Right lobe of liver (tissue), 6 donors: ENCODE results near the gene DIAPH3. TPM values are rescaled to one million over a fixed set of nuclear protein-coding genes. Genes with fewer than 3 reads are reported as not detected.

ENCODE experiments used
- ATAC-seq, 4 donors: fragments of 200-7000 bp; cut with Tn5 transposase; one replicate each; pipeline ENCODE4 v1.9.1; 2020; ENCODE audit warnings: mild to moderate bottlenecking in 4 of 4, moderate library complexity in 4 of 4
- DNase-seq, 3 donors: peaks; one replicate each; pipeline ENCODE4 v3.0.0-alpha.2; 2020
- H3K27ac ChIP-seq, 3 donors: fragments of 200-600 bp; one replicate each; pipeline ENCODE4 v1.8.0; 2022
- H3K27me3 ChIP-seq, 2 donors: fragments of 200-600 bp; one replicate each; pipeline ENCODE4 v1.8.0; 2022
- H3K36me3 ChIP-seq, 4 donors: fragments of 200-600 bp; sonication (generic) in 1 of 4; one replicate each; pipeline versions ENCODE4 v1.5.1 to v1.8.0; 2017 to 2022; ENCODE audit warnings: control low read depth in 1 of 4
- H3K4me1 ChIP-seq, 4 donors: fragments of 200-600 bp; sonication (generic) in 1 of 4; one replicate each; pipeline versions ENCODE4 v1.5.1 to v1.8.0; 2017 to 2022; ENCODE audit warnings: control low read depth in 1 of 4
- H3K4me3 ChIP-seq, 3 donors: fragments of 200-600 bp; one replicate each; pipeline ENCODE4 v1.8.0; 2022
- H3K9me3 ChIP-seq, 4 donors: fragments of 200-600 bp; sonication (generic) in 1 of 4; one replicate each; pipeline versions ENCODE4 v1.5.1 to v1.8.0; 2017 to 2022; ENCODE audit warnings: control low read depth in 1 of 4
- POLR2A ChIP-seq: fragments of 450-650 bp; IDR thresholded peaks from one replicate; pipeline ENCODE4 v1.6.1; 2017; ENCODE audit warnings: antibody characterized with exemption, mild to moderate bottlenecking
- WGBS: methylation state at CpG from one replicate; pipeline ENCODE4 v1.1.6; 2018; ENCODE audit warnings: low coverage, low lambda C conversion rate; ENCODE audit not compliant: insufficient coverage; ENCODE audit errors: missing lambda C conversion rate; 5-methylcytosine and 5-hydroxymethylcytosine counted together
- intact Hi-C, 2 donors: fragments of 100-400 bp; cut with DNase I; formaldehyde crosslinking; loops; one replicate each; pipeline versions ENCODE4 v1.11.2 to v1.14.1; 2022
- total RNA-seq, 6 experiments: library from RNA; depleted of rRNA in 2 of 6; stranded (reverse); fragments of >200 nt in 2 of 6; fragmentation: NEBNext Ultra II Directional in 3 of 6; extraction: Animal tissue kit (Norgen Biotek cat#: 25700) in 3 of 6; gene quantifications; one replicate each; pipeline versions ENCODE4 v1.1.0 to v1.2.4, GENCODE V29; 2016 to 2023
- TF ChIP-seq, protein P1 (sequence below), 4 donors: fragments of 200-600 bp in 3 of 4; fragments of 450-650 bp in 1 of 4; IDR thresholded peaks; one replicate each; pipeline versions ENCODE4 v1.5.1 to v1.8.0; 2016 to 2022; ENCODE audit warnings: antibody characterized with exemption in 4 of 4, mild to moderate bottlenecking in 2 of 4
- donor health status: DM: no; HTN: yes; CAD: no.
- donor health status: DM: no; HTN: no; CAD: no.
- donor health status: DM: no; HTN: no; CAD: no.
- donor health status: DM: no; HTN: yes; CAD: no.
- donor health status: DM: no; HTN: yes; CAD: no.

DIAPH3 gene
- total RNA-seq, 6 experiments from 2014 or later: 0.10 to 1.6 (median 0.93) TPM; not detected in 1

DNA sequence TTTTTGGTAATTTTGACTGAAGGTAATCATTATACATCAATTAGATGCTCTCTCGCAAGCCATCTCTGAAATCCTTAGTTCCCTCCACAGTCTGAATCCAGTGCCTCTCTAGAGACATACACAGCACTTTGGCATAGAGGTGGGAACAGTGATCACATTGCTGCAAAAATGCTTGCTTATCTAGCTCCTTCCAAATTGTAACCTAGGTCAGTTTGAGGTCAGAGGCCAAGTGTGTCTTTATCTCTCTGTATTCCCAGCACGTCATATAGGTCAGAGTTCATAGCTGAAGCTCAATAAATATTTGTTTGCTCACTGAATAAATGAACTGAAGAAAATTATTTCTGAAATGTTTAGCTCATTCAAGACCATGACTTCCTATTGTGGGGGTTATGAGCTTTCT, 462.5 kb downstream of the DIAPH3 start:
- Histone ChIP-seq H3K27ac (no peak overlapping the region), H3K4me3 (no peak overlapping the region), H3K36me3 (no peaks in the 10 kb centered on the region), H3K27me3 (no peaks in the 10 kb centered on the region), H3K4me1 (peaks cover 0 to 11% (median 0%) of the 10 kb centered on the region in 4 donors), H3K9me3 (no peaks in the 10 kb centered on the region)
- intact Hi-C loops: no loop called here
- DNase-seq (no peak), ATAC-seq (peak; percentile 65 to 94 (median 80))
- 44% methylated on average over 2 of the region's 2 CpGs for WGBS
- TF ChIP-seq, protein P1, sequence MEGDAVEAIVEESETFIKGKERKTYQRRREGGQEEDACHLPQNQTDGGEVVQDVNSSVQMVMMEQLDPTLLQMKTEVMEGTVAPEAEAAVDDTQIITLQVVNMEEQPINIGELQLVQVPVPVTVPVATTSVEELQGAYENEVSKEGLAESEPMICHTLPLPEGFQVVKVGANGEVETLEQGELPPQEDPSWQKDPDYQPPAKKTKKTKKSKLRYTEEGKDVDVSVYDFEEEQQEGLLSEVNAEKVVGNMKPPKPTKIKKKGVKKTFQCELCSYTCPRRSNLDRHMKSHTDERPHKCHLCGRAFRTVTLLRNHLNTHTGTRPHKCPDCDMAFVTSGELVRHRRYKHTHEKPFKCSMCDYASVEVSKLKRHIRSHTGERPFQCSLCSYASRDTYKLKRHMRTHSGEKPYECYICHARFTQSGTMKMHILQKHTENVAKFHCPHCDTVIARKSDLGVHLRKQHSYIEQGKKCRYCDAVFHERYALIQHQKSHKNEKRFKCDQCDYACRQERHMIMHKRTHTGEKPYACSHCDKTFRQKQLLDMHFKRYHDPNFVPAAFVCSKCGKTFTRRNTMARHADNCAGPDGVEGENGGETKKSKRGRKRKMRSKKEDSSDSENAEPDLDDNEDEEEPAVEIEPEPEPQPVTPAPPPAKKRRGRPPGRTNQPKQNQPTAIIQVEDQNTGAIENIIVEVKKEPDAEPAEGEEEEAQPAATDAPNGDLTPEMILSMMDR (IDR thresholded peaks at IDR 0.05): no peak
- no peak for TF ChIP-seq POLR2A

DNA sequence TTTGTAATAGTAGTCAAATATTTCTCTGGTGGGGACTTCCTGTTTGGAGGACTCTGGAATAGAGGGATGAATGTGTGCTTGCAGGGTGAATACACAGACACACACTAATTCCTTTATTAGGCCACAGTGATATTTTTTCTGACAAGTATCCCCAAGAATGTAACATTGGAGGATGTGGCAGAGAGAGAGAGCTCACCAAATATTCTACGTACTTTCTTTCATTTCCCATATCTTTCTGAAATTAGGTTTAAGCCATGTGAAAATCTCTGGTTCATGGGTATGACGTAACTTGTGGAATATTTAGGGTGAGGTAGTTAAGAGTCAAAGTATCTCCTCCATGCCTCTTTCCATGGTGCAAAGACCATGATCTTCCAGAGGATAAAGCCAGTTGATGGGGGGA, 463.4 kb downstream of the DIAPH3 start:
- H3K27me3 ChIP-seq: no peaks in the 10 kb centered on the region
- no peaks in the 10 kb centered on the region for H3K36me3 ChIP-seq
- TF ChIP-seq, protein P1 (IDR thresholded peaks at IDR 0.05): no peak
- H3K27ac ChIP-seq: no peak overlapping the region
- no peak for ATAC-seq
- no peak for DNase-seq
- peaks cover 0 to 11% (median 0%) of the 10 kb centered on the region in 4 donors for H3K4me1 ChIP-seq
- H3K4me3 ChIP-seq: no peak overlapping the region
- no peaks in the 10 kb centered on the region for H3K9me3 ChIP-seq
- WGBS: 83% methylated on average over 2 of the region's 2 CpGs
- intact Hi-C loops: no loop called here

DNA sequence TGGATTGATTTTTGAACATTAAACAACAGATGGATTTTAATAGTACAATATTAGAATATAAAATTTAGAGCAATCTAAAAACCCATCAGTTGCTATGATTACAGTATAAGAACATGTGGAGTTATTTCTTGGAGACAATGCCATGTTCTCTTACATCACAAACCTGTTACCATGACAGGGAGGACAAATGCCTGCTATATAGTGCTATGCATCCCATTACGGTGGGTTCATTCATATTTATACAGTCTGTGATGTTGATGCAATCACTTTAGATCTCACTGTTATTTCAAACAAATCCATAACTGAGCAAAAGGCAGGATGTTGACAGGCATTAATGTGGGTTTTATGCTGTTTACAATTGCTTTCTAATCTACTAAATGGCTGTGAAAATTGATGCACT, 467.5 kb downstream of the DIAPH3 start:
- H3K9me3 ChIP-seq: no peaks in the 10 kb centered on the region
- no peak overlapping the region for H3K4me3 ChIP-seq
- TF ChIP-seq POLR2A: no peak
- TF ChIP-seq, protein P1 (IDR thresholded peaks at IDR 0.05): no peak
- H3K36me3 ChIP-seq: no peaks in the 10 kb centered on the region
- DNase-seq (no peak), ATAC-seq (no peak)
- WGBS: 92% methylated on average over 1 of the region's 1 CpG
- intact Hi-C loops: no loop called here
- no peaks in the 10 kb centered on the region for H3K27me3 ChIP-seq
- no peak overlapping the region for H3K27ac ChIP-seq
- H3K4me1 ChIP-seq: peaks cover 0 to 19% (median 1%) of the 10 kb centered on the region in 4 donors

DNA sequence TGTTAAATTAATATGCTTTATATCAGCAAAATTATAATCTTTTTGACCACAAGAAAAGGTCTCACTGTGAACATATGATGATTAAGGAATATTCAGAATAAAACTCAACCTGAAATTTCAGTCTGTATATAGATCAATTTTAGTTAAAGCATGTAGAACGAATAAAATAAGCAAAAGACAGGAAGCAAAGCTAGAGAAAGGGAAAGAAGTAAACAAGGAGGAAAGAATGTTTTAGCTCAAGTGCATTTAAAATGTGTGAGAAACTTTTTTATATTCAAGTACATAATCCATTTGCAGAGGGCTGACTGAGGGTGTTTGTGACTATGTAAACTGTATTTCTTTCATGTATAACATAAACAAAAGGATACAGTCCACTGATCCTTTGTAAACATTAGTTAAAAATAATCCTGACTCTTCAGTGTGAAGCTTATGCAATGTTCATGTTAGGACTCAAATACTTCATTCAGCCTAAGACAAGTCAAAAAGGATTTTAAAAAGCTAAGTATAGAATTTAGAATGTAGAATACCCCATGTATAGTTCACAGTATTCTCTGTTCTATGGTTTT, 472.1 kb downstream of the DIAPH3 start:
- no peaks in the 10 kb centered on the region for H3K36me3 ChIP-seq
- H3K27me3 ChIP-seq: no peaks in the 10 kb centered on the region
- ATAC-seq: peak; percentile 54 to 82 (median 71)
- 5% methylated on average over 1 of the region's 1 CpG for WGBS
- no peaks in the 10 kb centered on the region for H3K9me3 ChIP-seq
- DNase-seq: no peak
- H3K4me3 ChIP-seq: no peak overlapping the region
- H3K4me1 ChIP-seq: peaks cover 0 to 24% (median 4%) of the 10 kb centered on the region in 4 donors
- TF ChIP-seq POLR2A: no peak
- TF ChIP-seq, protein P1 (IDR thresholded peaks at IDR 0.05): no peak
- peak overlapping the region in 1 of 3 donors; percentile 68 for H3K27ac ChIP-seq
- intact Hi-C loops: no loop called here
